ENCODE measurements around the gene ADAMTSL1.

Gene ADAMTSL1

DNA sequence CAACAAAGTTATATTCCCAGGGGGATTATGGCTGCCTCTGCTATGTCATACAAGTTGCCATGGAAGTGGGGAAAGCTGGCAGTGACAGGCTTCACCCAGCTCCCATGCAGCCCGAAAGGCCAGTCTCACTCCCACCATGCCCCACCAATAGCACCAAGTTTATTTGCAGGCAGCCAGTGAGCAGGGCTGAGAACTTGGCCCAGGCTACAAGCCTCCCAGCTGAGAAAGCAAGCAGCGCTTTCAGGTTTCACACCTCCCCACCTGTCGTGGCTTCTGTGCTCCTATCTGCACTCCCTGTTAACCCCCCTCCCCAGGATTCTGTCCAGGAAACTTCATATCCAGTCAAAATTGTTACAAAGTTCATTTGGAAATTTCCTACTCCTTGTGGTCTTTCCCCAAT lies 404.0 kb downstream of the ADAMTSL1 start:
- DNase-seq, result no peak

- no peak for DNase-seq
Observed at GRCh38 chr9:18881758-18882157, 407.8 kb downstream of the ADAMTSL1 start.

DNA sequence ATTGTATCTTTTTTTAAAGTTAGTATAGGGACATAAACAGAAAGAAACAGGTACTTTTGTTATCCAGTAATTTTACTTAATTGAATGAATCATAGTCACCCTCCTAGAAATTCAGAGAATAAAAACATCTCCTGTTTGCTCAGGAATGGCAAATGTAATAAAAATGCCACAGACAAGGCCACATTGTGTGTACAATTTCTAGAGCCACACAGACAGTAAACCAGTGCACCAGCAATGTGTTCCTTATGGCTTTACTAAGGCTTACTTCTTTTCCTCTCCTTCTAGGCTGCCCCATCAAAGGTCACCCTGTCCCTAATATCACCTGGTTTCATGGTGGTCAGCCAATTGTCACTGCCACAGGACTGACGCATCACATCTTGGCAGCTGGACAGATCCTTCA lies 413.6 kb downstream of the ADAMTSL1 start:
- no peak for DNase-seq

DNA sequence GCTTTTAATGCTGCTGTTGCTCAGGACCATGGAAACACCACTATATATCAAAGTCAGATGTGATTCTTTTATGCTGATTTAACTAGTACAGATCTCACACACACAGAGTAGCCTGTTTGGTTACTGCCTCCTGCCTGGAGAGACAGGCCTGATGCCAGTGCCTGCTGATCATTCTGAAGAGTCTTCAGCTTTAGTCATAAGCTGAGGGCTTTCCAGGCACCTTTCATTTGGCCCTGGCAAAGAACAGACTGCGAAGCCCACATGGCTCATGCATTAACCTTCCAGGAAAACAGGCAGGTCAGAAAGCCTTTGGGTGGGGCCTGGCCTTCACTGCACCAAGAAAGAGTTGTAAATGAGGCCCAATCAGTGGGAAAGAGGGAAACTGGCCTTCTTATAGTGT lies 414.3 kb downstream of the ADAMTSL1 start:
- no peak for DNase-seq

DNA sequence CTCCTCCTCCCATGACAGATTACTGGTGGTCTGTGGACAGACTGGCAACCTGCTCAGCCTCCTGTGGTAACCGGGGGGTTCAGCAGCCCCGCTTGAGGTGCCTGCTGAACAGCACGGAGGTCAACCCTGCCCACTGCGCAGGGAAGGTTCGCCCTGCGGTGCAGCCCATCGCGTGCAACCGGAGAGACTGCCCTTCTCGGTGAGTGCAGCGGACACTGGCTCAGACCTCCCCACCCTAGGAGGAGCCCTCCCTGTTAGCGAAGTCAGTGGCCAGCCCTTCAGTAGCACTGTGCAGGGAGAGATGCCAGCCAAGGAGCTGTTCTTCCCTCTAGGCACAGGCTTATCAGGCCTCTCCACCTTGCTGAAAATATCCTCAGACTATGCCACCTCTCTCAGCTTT lies 415.6 kb downstream of the ADAMTSL1 start:
- DNase-seq, result no peak

DNA sequence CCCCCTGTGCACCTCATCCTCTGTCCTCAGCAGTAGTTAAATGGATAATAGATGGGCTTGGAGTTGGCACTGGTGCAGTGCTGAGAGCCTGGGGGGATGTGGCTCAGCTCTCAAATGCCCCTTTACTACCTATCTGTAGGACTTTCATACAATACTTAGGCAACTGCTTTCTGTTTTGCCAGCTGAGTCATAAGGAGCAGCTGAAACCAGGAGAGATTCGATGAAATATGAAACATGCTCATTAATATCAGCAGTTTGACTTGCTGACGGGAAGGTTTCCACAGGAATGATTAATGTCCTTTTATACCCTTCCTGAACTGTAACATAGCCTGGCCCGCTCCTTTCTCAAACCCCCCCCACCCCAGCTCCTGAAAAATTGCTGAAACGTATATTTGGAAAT lies 416.4 kb downstream of the ADAMTSL1 start:
- no peak for DNase-seq

- no peak for DNase-seq
Observed at GRCh38 chr9:18891946-18892670, 418.2 kb downstream of the ADAMTSL1 start.

GRCh38 chr9:18893046-18893445 lies 419.1 kb downstream of the ADAMTSL1 start:
- DNase-seq, result no peak

DNA sequence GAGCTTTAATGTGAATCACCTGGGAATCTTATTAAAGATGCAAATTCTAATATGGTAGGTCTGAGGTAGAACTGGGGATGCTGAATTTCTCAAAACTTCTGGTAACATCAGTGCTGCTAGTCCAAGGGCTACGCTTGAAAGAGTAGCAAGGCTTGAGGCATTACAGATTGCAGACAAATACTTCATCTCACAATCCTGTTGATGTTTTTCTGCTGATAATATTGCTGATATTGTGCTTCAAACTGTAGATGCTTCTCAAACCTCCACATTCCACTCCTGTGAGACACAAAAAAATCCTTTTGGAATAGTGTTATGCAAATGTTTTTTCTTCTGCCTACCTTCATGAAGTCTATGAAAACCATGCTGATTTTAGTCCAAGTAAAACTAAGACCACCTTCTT lies 419.5 kb downstream of the ADAMTSL1 start:
- no peak for DNase-seq

DNA sequence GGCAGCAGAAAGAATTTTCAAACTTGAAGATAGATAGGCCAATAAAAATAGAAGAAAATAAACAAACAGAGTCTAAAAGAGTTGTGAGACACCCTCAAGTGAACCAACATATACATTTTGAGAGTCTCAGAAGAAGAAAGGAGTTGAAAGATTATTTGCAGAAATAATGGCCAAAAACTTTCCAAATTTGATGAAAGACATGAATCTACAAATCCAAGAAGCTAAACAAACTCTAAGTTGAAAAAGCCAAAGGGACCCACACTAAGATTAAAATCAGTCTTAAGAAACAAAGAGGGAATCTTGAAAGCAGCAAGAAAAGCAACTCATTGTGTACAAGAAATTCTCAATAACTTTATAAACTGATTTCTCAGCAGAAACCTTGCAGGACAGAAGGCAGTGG lies 422.1 kb downstream of the ADAMTSL1 start:
- no peak for DNase-seq

DNA sequence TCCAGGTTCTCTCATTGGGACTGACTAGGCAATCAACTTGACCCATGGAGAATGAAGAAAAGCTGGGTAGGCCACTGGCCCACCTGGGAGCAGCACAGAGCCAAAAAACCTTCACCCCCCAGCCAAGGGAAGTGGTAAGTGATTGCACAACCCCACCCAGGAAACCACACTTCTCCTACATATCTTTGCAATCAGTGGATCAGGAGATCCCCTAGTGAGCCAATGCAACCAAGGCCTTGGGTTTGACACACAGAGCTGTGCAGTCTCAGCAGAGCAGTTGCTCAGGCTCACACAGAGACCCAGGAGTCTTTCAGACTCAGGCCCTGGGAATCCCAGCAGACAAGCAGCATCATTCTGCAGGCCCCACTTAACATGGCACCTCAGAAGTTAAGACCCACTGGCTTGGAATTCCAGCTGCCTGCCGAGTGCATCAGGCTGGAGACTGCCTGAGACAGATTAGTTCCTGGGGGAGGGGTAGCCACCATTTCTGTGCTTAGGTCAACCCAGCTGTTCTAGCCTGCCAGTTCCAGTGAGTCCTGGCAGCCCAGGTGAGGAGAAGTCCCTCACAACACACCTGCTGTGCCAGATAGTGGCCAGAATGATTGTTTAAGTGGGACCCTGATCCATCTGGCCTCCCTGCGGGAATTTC lies 422.7 kb downstream of the ADAMTSL1 start:
- DNase-seq, result peak; percentile 89

- no peak for DNase-seq
Observed at GRCh38 chr9:18903450-18903849, 429.5 kb downstream of the ADAMTSL1 start.

DNA sequence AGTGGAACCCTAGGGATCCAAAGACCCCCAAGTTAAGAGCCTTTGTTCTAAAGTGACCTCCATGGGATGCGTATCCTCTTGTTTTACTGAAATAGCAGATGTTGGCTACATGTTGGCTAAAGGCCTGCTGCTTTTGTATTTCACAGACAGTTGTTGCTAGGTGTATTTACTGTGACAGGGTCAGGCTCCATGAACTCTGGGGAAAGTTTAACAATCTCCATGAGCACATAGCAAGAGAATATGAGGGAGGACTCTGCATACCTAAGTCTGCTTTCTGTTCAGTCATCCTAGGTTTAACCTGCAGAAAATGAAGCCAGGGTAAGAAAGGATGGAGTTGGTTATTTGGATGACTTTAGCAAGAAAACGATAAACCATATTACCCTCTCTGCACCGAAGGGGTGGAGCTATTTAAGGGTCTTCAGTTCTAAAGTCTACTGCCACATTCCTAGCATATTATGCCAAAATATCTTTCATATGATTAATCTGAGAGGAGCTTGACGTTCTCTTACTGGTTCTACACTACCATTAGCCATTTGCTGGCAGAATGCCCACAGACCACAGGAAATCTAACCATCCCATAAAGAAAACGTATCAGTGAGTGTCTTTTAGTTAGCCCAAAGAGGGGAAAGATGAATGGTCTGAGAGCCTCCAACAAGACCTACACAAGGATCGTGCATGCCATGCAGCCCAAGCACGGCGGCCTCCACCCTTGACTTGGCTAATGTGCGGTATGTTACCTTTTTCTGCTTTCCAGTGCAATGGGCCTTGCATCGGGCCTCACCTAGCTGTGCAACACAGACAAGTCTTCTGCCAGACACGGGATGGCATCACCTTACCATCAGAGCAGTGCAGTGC lies 431.3 kb downstream of the ADAMTSL1 start:
- DNase-seq, result no peak

- peak; percentile 1 for DNase-seq
Observed at GRCh38 chr9:18905883-18906629, 432.1 kb downstream of the ADAMTSL1 start.

DNA sequence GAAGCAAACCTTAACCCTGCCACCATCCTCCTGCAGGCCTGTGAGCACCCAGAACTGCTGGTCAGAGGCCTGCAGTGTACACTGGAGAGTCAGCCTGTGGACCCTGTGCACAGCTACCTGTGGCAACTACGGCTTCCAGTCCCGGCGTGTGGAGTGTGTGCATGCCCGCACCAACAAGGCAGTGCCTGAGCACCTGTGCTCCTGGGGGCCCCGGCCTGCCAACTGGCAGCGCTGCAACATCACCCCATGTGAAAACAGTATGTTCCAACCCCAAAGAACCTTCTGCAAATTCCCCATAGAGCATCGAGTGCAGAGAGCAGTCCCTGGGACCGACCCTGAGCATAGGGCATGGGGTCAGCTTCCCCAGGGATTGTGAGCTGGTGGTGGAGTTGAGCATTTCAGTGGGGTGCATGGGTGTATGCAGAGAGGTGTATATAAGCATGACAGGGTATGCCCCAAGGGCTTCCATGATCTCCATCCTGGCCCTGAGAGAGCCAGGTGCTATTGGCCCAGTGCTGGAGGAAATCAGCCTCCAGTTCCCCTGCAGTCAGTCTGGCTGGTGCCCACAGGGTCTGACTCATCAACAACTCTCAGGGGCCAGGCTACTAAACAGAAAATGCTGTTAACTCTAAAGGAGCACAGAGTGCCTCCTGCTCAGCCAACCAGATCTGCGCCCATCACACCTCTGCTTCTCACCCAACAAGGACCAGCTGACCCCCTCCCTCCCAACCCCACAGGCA lies 432.9 kb downstream of the ADAMTSL1 start:
- DNase-seq, result peak; percentile 64

DNA sequence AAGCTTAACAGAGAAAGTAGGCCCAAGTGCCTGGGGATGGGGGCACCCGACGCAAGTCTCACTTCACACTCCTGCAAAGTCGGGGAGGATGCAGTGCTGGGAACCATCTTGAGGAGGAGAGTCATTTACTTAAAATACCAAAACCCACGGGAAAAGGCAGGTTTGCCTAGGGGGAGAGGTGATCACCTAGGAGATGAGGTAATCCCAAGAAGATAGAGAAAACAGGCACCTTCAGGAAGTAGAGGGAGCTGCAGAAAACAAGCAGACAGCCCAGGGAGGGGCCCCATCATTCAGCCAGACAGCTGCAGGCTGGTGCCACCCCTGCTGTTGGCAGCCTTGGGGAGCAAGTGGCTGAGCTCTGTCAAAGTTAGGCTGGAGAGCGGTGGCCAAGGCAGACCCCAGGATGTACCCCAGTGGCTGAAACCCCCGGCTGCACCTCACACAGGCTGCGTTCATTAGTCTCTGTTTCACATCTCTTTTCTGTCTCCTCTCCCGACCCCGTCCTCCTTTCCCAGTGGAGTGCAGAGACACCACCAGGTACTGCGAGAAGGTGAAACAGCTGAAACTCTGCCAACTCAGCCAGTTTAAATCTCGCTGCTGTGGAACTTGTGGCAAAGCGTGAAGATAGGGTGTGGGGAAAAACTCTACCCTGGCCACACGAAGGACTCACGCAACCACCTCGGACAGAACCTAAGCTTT lies 434.1 kb downstream of the ADAMTSL1 start:
- no peak for DNase-seq

DNA sequence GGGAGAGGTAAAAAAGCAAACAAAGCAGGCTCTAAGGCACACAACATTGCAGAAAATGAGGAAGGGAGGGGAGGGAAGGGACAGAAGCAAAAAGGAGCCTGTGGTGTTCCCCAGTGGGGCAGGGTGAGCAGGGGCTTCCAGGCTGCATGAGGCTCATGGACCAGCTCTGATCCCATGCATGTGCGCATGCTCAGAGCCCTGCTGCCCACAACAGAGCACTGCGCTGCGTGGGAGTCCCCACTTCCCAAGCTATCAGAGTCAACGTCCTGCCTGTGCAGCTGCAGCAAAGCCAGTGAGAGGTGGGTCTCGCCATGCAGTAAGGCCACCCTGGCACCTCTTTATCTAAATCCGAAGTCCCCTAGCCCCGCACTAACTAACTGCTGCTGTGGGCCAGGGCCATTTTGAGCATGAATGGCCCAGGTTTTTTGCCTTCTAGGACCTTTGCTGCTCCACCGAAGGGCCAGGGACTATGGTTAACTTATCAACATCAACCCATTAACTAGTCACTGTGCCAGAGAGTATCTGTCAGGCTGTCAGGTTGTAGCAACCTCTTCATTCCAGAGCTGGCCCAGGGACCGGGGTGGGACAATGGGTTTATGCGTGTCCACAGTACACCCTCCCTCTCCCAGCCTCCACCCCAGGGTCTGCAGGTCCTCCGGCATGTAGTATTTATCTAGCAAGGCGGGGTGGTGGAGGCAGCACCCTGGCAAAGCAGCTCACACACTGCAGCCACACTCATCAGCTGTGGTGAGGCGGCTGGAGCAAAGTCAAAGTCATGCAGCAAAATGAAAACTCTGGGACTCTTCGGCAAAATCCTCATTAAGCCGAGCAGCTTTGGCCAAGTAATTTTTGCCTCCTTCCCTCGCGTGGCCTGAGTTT lies 435.4 kb downstream of the ADAMTSL1 start:
- DNase-seq, result no peak

DNA sequence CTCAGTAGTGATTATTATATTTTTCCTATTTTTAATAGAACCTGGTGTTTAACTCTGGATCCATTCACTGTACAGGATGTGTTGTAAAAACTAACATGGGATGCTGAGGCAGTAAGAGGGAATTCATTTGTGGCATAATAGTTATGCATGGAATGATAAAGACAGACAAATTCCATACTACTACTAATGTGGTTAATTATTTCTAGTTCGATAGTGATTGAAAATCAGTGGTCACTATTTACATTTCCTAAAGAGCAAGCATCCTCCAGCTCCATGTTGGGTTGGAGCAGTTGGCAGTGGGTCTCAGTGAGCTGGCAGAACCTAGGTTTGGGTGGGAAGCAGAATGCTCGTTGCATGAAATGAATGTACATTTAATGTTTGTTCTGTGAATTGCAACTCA lies 436.5 kb downstream of the ADAMTSL1 start:
- DNase-seq, result no peak

DNA sequence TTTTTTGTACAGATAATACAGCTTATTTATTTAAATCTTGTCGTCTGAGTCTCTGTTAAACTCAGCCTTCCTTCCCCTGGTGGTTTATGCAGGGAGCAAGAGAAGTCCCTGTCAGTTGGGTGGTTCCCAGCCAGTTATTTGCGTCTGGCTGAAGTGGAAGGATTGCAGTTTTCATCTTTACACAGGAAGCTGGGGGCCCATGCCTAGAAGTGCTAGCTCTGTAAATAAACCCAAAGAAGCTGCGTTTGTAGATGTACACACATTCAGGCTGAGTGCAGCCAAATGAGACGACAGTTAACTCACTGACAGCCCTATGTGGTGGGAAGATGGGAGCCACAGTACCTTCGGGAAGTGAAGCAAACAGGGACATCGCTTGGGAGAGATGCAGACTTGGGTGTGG lies 437.0 kb downstream of the ADAMTSL1 start:
- no peak for DNase-seq

GRCh38 chr9:18911714-18912342 lies 437.9 kb downstream of the ADAMTSL1 start:
- DNase-seq, result no peak

All from MV-4-11 (cell line).